ENCODE results near the gene EHBP1L1.

DNA sequence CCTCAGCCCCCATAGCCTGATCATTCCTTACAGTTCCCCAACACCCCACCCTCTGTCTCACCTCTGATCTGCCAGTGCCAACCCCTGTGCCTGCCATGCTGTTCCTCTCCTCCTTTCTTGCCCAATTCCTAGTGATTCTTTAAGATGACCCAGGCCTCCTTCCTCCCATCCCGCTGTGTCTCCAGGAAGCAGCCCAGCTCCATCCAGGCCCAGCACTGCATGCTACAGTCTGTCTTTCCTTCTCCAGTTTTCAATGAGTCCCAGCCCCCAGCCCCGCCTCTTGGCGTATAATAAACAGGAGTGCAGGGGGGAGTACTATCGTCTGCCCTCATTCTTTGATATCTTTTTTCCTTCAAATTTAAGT is 30.0 kb upstream of the EHBP1L1 start:
- TF ChIP-seq CTCF (IDR thresholded peaks at IDR 0.05) = no peak
- no peak for TF ChIP-seq POLR2A (IDR thresholded peaks at IDR 0.05)
